ENCODE data around the gene CETN3.

Gene CETN3

DNA sequence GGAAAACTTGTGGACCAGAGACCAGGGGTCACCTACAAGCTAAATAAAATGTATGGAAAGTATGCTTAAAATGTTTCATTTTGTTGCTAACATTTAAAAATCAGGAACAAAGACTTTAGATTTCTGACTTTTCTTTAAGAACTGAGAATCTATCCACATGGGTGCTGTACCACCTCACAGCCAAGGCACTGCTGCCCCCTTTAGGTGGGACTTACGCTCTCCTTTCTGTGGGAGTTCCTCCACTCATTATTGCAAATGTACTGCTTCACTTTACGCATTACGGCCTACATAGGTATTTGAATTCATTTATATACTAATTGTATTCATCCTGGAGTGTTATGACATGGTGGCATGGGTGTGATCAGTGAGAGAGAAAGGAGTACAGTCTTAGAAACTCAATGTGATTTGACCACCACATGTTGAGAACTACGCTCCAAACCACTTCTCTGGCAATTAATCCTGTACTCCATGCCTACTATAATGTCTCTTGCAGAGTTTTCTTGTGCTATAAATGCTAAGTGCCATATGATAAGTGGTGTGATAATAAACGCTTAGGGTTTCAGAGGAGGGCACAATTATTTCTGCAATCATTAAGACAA lies 24.7 kb upstream of the CETN3 start:
- Histone ChIP-seq H3K4me3 (ENCODE audit: low read depth, low read length) (no peak overlapping the region), H3K36me3 (no peaks in the 10 kb centered on the region), H3K27me3 (ENCODE audit: insufficient read depth, low read depth, severe bottlenecking) (no peaks in the 10 kb centered on the region), H3K9me3 (ENCODE audit: severe bottlenecking) (no peaks in the 10 kb centered on the region), H3K27ac (no peak overlapping the region)
- peak; percentile 76 for DNase-seq
- peak; percentile 85 for TF ChIP-seq CTCF (IDR thresholded peaks at IDR 0.05; ENCODE audit: low read depth, low read length)

- no peak for DNase-seq
- no peak for TF ChIP-seq CTCF (IDR thresholded peaks at IDR 0.05; ENCODE audit: low read depth, low read length)
- H3K36me3 ChIP-seq = no peaks in the 10 kb centered on the region
Observed at GRCh38 chr5:90424245-90424644, 14.7 kb upstream of the CETN3 start.

DNA sequence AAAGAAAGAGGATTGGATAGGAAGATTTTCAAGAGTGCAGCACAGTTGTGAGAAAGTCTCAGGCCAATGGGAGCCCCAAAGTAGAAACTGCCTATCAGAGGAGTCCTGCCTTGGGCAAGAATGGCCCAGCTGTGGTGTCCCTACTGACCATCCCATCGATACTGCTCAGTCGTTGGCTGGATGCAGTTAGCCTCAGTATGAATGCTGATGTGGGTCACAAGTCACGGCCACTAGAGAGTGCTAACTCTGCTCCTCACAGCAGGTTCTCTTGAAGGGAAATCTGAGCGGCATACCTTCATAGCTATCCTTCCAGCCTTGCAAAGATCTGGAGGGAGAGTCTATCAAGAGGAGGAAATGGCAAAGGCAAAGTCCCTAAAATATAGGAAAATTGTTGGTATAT lies 11.6 kb upstream of the CETN3 start:
- Histone ChIP-seq H3K4me3 (ENCODE audit: low read depth, low read length) (no peak overlapping the region), H3K27ac (no peak overlapping the region), H3K27me3 (ENCODE audit: insufficient read depth, low read depth, severe bottlenecking) (no peaks in the 10 kb centered on the region), H3K9me3 (ENCODE audit: severe bottlenecking) (no peaks in the 10 kb centered on the region), H3K36me3 (no peaks in the 10 kb centered on the region)
- DNase-seq = no peak
- peak; percentile 31; the same call in 1 of the 2 replicates for TF ChIP-seq CTCF (IDR thresholded peaks at IDR 0.05; ENCODE audit: low read depth, low read length)

More at GRCh38 chr5:90424245-90424644, 14.7 kb upstream of the CETN3 start:
- H3K27me3 ChIP-seq (ENCODE audit: insufficient read depth, low read depth, severe bottlenecking) = no peaks in the 10 kb centered on the region
- H3K27ac ChIP-seq = no peak overlapping the region
- H3K4me3 ChIP-seq (ENCODE audit: low read depth, low read length) = no peak overlapping the region
- H3K9me3 ChIP-seq (ENCODE audit: severe bottlenecking) = no peaks in the 10 kb centered on the region

DNA sequence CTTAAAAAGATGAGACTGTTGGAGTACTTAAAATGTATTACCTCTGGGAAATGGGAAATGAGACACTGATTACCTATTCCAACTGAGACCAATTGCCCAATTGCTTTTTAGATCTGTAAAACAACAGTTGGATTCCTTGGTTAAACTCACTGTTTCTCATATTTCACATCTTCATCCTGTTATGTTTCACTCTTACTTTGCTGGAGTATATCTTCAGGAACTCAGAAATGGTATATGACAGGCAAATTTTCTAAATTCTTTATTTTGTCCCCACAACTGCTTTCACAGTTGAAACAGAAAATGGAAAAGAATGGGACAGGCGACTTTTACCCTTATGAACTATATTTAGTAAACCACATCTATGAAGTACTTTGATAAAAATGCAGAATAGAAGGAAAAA lies 8.7 kb upstream of the CETN3 start:
- no peaks in the 10 kb centered on the region for H3K9me3 ChIP-seq (ENCODE audit: severe bottlenecking)
- no peak for TF ChIP-seq CTCF (IDR thresholded peaks at IDR 0.05; ENCODE audit: low read depth, low read length)
- no peak overlapping the region for H3K27ac ChIP-seq
- no peaks in the 10 kb centered on the region for H3K27me3 ChIP-seq (ENCODE audit: insufficient read depth, low read depth, severe bottlenecking)
- H3K36me3 ChIP-seq = no peaks in the 10 kb centered on the region
- no peak overlapping the region for H3K4me3 ChIP-seq (ENCODE audit: low read depth, low read length)
- no peak for DNase-seq

DNA sequence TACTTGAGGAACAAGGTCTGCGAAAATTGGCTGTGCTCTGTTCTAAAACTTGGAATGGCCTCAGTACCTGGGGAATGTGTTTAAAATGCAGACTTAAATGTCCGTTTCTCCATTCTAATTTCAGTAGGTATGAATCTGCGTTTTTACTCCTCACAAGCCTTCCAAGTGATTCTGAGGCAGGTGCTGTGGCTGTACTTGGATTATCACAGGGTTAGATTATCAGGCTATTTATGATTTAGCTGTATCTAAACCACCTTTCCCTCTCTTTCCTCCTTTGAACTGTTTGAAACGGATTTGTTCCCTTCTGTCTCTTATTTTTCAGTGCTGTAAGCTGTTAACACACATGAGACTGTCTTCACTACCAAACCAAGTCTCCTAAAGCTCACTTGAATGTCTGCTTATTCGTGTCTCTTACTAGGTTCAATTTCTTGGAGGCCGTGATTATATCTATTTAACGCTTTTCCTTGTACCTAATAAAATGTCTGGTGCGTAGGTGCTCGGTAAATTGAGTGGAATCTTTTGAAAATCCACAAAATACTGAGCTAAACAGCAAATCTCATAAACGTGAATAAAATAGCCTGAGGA lies 714 bp upstream of the CETN3 start:
- no peak for TF ChIP-seq CTCF (IDR thresholded peaks at IDR 0.05; ENCODE audit: low read depth, low read length)
- H3K27ac ChIP-seq = peak overlapping the region; percentile 98
- peaks cover 3% of the 10 kb centered on the region; the same call in 1 of the 2 replicates for H3K36me3 ChIP-seq
- H3K4me3 ChIP-seq (ENCODE audit: low read depth, low read length) = peak overlapping the region; percentile 80
- no peak for DNase-seq
- no peaks in the 10 kb centered on the region for H3K27me3 ChIP-seq (ENCODE audit: insufficient read depth, low read depth, severe bottlenecking)
- no peaks in the 10 kb centered on the region for H3K9me3 ChIP-seq (ENCODE audit: severe bottlenecking)
